Measurements from ENCODE around the gene ADAMTS16. TPM values are rescaled to one million over a fixed set of nuclear protein-coding genes. Genes with fewer than 3 reads are reported as not detected.

ADAMTS16 gene
- total RNA-seq, 1 experiment from 2014 or later = 30.1 TPM

GRCh38 chr5:5356765-5357164, 216.6 kb downstream of the ADAMTS16 start (continued):
- TF ChIP-seq IRF1 (CRISPR knock-in tag; IDR thresholded peaks at IDR 0.05) = no peak
- TF ChIP-seq GTF2I (CRISPR knock-in tag; conservative IDR thresholded peaks at IDR 0.05) = no peak
- TF ChIP-seq SMAD3 (CRISPR knock-in tag; IDR thresholded peaks at IDR 0.05; ENCODE audit: borderline replicate concordance) = no peak
- no peak for TF ChIP-seq USF1 (CRISPR knock-in tag; IDR thresholded peaks at IDR 0.05)
- TF ChIP-seq CTCF (IDR thresholded peaks at IDR 0.05) = no peak
- no peak for TF ChIP-seq GABPB1 (CRISPR knock-in tag; IDR thresholded peaks at IDR 0.05)
- no peak for TF ChIP-seq NFE2L1 (CRISPR knock-in tag; IDR thresholded peaks at IDR 0.05)

- H3K4me1 Mint-ChIP-seq = peaks cover 28% of the 10 kb centered on the region
- POLR2A ChIA-PET = no interaction called here
- no peak for DNase-seq (ENCODE audit: low spot score)
- CTCF ChIA-PET = no interaction called here
- no peaks in the 10 kb centered on the region; the same call in 1 of the 2 replicates for H3K27me3 Mint-ChIP-seq (ENCODE audit: low read depth)
- no peak for ATAC-seq
- no peaks in the 10 kb centered on the region for H3K36me3 Mint-ChIP-seq
- peaks cover 7% of the 10 kb centered on the region for H3K9me3 Mint-ChIP-seq
- H3K4me3 Mint-ChIP-seq = no peak overlapping the region
- H3K27ac Mint-ChIP-seq = no peak overlapping the region
- no peak for TF ChIP-seq ARID4B (CRISPR knock-in tag; IDR thresholded peaks at IDR 0.05; ENCODE audit: borderline replicate concordance)
- no peak for TF ChIP-seq NR3C1 (CRISPR knock-in tag; conservative IDR thresholded peaks at IDR 0.05; ENCODE audit: low read depth)
- no peak for TF ChIP-seq TCF7 (CRISPR knock-in tag; IDR thresholded peaks at IDR 0.05; ENCODE audit: low read depth)
- TF ChIP-seq FOXP1 (CRISPR knock-in tag; IDR thresholded peaks at IDR 0.05; ENCODE audit: borderline replicate concordance) = no peak
- TF ChIP-seq ZNF425 (CRISPR knock-in tag; conservative IDR thresholded peaks at IDR 0.05) = no peak
- no peak for TF ChIP-seq ERG (CRISPR knock-in tag; IDR thresholded peaks at IDR 0.05)
- TF ChIP-seq CREB1 (CRISPR knock-in tag; IDR thresholded peaks at IDR 0.05) = no peak
- TF ChIP-seq CTCF (IDR thresholded peaks at IDR 0.05) = no peak
- TF ChIP-seq ZNF671 (CRISPR knock-in tag; IDR thresholded peaks at IDR 0.05) = no peak
- TF ChIP-seq ZSCAN18 (CRISPR knock-in tag; IDR thresholded peaks at IDR 0.05) = no peak
- TF ChIP-seq USF2 (CRISPR knock-in tag; IDR thresholded peaks at IDR 0.05) = no peak
- no peak for TF ChIP-seq MXD4 (CRISPR knock-in tag; IDR thresholded peaks at IDR 0.05; ENCODE audit: borderline replicate concordance)
These were observed 219.5 kb downstream of the ADAMTS16 start for GRCh38 chr5:5359618-5360017.

Measured in WTC11 (cell line).